ENCODE data around the gene WNT11.
A peak's percentile ranks its signal among the peaks of the same experiment; 100 is the strongest.

The WNT11 gene

DNA sequence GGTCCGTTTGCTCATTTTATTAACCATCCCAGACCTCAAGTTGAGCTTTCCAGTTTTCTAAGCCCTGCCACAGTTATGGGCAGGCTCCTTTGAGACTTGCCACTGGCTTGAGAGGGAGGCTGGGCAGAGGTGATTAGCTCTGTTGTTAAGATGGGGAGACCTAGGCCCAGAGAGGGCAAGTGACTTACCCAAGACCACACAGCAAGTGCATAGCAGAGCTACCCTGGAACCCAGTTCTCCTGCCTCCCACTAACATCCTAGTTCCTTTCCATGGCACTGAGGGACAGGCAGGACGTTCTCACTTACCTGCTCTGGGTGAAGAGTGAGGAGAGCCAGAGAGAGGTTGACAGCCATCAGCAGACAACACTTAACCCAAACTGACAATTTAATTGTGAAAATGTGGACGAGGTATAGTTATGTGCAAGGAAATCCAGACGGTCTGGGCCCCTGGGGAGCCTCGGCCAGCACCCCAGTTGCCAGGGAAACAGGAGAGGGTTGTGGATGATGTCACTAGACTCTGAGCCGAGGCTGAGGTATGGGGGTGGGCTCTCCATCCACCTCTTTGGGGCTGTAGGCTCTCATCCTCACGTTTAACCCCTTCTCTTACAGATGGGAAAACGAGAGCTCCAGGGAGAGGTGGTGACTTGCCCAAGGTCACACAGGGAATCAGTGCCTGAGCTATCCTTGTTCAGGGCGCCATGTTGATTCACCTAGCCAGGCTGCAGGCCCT lies 12.3 kb upstream of the WNT11 start:
- DNase-seq (ENCODE audit: low read depth in 2 of 2), result no peak

DNA sequence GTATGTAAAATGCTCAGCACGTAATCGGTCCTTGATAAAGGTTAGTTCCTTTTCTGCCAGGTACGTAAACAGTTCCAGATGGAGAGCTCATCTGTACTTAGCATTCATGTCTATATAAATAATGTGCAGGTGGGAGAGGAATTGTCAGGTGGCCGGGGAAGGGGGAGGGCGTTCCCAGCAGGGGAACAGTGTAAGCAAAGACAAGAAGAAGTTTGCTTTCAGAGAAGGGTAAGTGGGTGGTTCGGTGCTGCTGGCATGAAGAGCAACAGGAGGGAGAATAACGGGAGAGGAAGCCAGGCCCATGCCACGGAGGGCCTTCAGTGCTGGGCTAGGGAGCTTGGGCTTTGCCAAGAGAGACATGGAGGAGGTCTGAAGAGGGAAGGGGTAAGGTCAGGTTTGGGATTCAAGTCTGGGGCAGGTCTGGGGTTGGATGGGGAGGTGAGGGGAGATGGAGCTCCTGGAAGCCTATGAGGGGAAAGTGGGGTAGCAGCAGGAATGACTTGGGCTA lies 11.4 kb upstream of the WNT11 start:
- DNase-seq (ENCODE audit: low read depth in 2 of 2), result no peak

DNA sequence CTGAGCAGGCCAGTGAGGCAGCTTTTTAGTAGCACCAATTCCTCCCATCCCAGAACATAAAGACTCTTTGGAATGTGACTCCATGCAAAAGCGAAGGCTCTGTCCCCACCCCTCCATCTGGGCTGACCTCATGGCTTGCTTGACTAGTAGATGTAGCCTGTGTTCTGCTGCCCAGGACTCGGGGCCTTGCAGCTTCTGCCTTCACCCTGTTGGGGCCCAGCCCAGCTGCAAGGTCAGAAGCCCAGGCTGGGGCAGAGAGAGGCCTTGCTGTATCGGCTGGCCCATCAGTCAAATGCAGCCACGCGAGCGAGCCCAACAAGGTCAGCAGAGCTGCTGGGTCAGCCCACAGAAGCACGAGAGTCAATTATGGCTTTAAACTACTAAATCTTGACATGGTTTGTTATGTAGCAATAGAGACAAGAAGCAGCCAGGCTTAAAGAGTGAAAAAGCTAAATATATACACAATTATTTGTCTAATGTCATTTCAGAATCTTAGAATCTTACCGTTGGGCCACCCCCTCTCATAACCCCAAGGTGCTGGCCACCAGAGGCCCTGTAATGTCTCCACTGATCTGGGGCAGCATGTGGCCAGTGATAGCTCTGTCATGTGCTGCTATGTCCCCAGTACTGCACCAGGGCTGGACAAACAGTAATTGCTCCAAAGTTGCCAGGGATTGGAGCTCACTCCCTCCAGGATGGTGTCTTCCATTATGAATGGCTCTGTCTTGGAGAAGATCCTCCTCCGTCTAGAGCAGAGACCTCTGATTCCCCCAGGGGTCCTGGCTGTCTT lies 10.4 kb upstream of the WNT11 start:
- no peak for DNase-seq (ENCODE audit: low read depth in 2 of 2)

DNA sequence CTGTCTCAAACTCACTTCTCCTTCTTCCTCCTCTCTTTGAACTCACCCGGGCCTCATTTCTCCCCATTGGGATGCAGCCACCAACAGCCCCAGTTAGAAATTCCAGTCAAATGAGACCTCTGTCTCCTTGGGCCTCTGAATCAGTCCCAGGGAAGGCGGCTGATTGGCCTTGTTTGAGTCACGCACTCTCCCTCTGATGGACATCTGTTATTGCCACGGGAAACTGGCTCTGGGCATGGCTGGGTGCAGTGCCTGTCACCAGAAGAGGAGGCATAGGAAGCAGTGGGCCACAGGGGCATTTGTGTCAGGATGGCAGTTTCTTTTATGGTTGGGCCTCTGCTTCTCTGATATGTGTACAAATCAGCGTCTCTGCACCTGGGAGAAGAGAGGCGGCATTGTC lies 9.6 kb upstream of the WNT11 start:
- DNase-seq (ENCODE audit: low read depth in 2 of 2), result no peak

DNA sequence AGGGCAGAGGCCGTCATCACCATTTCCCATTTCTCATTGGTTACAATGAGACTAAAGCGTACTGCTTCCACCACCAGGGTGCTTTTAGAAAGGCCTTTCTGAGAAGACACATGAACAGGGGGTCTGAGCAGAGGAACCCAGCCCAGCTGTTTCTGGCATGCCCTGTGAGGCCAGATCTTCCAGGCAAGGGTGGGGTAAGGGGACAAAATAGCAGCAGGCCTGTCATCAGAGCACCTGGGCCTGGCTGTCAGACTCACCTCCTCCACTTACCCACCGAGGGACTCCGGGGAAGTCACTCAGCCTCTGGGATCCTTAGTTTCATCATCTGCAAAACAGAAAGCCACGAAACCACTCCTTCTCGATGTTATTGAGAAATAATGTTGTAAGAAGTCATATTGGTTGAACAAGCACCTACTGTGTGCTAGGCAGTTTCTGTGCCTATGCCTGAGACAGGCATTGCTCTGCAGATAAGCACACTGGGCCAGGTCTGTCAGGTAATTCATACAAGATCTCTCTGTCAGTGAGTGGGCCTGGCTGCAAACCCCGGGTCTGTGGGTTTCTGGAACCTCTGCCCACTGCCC lies 8.8 kb upstream of the WNT11 start:
- no peak for DNase-seq (ENCODE audit: low read depth in 2 of 2)

DNA sequence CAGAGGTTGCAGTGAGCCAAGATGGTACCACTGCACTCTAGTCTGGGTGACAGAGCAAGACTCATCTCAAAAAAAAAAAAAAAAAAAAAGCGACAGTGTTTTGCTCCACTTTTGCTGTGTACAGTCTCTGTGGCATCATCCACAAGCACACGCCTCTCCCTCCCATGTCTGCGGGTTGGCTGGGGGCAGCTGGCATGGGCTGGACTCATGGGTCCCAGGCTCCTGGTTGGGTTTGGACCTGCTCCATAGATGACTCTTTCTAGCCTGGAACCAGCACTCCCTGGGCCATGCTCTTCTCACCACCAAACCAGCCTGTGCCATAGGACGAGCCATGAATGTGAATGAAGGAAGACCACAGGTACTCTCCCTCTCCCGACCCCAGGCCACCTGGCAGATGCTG lies 7.9 kb upstream of the WNT11 start:
- no peak for DNase-seq (ENCODE audit: low read depth in 2 of 2)

DNA sequence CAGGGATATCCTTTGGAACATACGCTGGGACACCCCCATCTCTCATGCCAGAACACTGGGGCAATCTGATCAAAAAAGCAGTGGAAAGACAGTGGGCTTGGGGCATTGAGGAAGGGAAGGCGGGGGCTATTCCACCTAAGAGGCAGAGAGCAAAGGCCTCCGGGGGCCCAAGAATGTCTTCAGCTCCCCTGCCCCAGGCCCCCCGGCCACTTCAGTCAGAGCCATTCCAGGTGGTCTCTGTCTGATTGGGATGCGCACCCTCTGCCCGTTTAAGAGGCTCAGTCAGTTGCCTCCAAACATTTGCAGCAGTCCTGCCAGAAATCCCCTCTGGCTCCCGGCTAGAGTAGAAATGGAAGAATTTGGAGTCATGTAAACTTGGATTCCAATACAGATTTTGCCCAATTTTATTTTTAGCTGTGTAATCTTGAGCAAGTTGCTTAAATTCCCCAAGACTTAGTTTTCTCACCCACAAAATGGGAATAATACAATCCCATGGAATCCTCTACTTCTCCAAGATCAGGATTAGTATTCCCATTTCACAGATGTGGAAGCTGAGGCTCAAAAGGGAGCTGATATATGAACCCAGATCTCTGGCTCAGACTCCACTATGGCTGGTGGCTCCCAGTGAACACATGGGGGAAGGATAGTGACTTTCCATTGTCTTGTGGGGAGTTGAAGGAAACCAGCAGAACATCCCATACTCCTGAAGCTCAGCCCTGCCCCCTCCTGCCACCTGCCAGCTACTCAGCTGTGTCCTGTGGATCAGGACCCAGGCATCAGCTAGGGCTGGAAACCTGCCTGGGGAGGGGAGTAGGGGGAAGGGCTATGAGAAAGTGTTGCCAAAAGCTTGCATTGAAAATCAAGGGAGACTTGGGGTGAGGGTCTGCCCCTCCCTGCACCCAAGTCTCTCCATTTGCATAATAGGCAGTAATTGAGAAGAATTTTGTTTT lies 6.1 kb upstream of the WNT11 start:
- DNase-seq (ENCODE audit: low read depth in 2 of 2), result no peak

DNA sequence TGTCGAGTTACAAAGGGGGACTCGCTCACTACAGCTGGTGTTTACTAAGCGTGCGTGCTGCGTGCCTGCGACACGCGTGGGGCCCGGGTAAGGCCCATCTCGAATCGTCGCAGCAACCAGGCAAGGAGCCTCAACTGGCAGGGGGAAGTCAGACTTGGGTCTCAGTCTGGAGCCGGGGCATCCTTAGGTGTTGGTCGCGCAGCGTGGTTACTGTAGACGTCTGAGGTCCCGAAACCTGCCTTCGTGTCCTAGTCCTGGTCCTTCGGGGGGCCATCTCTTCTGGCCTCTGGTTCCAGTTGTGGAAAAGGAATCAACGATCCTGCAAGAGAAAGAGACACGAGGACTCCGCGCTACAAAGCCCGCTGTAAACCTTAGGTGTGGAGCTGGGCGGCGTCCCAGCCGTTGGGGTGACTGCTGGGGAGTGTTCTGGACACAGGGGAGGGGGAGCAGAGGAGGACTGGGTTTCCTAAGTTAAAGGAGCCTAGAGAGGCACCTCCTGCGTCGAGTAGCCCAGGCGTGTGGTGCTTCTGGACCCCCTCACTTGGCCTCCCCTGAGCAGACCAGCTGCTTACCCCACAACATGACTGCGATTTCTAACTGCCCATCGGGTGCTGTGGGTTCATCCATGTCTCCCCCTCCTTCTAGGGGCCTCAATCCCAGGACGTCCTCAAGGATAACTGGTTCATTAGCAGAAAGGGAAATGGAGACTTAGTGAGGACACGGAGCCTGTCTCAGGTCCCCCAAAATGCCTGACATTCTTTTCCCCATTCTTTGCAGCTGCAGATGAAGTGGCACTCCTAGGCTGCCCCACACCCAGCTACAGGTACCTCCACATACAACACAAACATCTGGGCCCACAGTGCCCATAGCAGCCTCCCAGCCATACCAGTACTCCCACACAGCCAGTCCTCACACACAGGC lies 4.9 kb upstream of the WNT11 start:
- DNase-seq (ENCODE audit: low read depth in 2 of 2), result no peak

DNA sequence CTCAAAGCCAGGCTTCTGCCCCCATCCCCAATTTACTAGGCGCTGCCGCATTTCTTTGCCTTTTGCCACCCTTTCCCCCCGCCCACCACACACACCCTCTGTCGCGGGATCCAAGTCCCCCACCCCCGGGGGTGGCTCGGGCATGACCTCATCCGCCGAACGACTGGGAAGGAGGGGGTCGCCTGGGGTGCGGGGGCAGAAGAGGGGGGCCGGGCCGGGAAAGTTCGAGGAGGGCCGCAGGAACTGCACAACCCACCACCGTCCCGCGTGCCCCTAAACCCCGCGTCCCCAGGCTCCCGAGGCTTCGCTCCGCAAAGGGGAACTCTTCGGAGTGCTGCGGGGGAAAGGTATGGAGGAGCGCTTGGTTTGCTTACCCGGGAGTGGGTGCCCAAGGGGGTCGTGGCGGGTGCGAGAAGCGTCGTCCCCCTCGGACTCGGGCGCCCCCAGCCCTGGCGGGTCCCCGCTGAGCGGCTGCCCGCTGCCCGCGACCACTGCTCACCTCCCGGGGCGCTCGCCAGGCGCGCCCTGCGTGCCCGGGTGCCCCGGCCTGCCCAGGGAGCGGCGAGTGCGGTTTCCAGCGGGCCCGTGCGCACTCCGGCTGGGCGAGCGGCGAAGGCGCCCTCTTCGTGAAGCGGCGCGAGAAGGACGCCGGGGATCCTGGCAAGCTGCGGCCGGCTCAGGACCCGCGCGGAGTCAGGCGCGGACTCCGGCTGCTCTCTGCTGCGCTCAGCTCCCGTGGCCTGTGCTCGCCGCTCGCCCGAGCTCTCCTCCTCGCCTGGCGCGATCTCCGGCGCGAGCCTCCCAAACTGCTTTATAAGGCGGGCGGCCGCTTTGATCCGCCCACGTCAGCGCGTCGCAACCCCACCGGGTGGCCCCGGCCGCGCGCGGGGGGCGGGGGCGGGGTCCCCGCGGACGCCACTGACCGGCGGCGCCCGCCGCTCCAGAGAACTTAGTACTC lies 4.0 kb upstream of the WNT11 start:
- DNase-seq (ENCODE audit: low read depth in 2 of 2), result no peak

DNA sequence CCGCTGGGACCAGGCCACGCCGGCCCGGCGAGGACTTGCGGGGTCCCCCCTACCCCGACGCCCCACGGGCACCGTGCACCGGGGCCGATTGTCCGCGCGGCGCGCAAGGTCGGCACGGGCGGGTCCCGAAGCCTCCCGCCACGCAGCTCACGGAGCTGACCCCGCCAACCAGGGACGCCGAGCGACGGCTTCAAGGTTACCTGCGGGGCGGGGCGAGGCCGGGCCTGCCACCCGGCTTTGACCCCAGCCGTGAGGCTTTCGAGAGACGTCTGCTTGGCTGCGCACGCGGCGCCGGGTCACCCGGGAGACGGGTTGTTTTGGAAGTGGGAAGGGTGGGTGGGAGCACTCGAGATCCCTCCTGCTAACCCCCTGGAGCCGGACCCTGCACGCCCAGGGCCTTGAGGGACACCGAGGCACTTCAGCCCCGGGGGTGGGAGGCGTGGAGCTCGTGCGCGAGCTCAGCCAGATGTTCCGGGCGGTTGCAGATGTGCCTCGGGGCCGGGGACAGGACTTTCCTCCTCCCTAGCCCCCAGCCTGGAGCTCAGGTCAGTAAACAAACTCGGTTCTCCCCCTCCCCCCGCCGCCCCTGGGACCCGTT lies 3.2 kb upstream of the WNT11 start:
- DNase-seq (ENCODE audit: low read depth in 2 of 2), result no peak

DNA sequence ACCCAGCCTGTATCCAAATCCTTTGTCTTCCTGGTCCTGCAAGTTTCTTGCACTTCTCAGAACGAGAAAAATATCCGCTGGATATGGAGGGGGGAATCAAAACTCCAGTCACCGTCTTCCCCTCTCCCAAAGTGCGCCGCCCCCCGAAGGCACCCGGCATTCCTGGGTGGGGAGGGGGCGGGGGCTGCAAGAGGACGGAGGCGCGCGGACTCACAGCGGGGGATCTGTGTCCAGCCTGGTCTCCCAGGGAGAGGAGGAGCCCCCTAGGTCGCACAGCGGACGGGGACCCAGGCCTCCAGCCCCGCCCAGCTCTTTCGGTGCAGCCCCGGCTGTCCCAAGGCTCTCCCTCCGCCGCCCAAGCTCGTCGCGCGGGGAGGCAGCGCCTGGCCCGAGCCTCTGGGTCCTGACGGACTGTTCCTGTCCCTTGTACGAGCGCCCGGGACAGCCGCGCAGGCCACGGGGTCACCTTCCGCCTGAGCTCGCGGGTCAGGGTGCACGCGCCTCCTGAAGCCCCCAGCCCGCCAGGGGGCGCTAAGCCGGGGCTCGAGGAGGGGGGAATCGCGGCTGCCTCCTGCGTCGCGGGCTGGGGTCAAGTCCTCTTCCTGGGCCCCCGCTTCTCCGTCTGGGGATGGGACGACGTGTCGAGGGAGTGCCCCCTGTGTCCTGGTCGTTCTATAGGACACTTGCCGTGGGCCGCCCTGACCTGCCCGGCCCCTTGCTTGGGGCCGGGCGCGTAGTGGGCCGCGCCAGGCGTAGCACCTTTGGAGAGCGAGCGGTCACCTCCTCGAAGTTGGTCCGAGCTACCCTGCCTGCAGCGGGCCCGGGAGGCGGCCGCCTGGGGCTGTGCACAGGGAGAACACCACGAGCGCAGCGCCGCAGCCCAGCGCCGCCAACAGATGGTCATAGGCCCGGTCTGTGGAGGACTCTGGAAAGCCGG lies 2.4 kb upstream of the WNT11 start:
- DNase-seq (ENCODE audit: low read depth in 2 of 2), result peak; percentile 64 to 66

DNA sequence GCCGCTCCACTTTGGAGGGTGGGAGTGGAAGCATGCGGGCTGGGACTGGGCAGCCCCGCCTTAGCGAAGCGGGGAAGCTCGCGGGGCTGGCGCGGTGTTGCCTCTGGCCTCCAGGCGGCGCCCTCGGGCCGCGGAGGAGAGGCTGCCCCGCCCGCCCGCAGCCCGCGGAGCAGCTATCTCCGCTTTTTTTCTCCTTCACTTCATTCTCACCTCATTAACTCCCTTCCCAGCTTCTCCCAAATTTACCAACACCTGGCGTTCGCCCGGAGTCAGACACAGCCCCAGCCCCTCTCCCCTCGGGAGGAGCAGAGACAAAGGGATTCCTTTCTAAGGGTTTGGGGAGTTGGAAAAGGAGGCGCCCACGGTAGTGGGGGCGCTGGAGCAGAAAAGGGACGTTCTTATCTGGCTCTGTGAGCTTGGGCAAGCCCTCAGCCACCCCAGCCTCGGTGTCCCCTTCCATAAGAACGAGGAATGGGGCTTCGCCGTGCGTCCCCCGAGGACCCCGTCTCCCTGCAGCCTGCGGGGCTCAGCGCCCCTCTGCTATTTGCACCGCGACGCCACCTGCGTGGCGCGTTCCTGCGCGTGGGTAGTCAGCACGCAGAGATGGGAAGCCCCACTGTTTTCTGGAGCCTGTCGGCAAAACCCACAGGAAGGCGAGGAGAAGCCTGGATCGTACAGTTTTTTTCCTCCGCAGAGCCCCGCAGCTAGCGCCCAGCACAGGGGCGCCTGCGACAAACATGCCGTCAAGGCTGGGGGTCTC lies 1.5 kb upstream of the WNT11 start:
- peak; percentile 29 to 65 for DNase-seq (ENCODE audit: low read depth in 2 of 2)

DNA sequence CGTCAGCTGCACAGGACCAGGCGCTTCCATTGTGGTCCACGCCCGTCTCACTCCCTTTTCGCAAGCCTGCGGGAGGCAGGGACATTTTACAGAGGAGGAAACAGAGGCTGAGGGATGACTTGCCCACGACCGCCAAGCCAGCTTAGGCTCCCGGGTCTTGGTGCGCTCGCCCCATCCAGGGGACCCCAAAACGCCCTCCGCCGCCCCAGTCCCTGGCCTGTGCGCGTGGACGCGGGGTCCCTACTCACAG lies 300 bp downstream of the WNT11 start:
- DNase-seq (ENCODE audit: low read depth in 2 of 2), result no peak

DNA sequence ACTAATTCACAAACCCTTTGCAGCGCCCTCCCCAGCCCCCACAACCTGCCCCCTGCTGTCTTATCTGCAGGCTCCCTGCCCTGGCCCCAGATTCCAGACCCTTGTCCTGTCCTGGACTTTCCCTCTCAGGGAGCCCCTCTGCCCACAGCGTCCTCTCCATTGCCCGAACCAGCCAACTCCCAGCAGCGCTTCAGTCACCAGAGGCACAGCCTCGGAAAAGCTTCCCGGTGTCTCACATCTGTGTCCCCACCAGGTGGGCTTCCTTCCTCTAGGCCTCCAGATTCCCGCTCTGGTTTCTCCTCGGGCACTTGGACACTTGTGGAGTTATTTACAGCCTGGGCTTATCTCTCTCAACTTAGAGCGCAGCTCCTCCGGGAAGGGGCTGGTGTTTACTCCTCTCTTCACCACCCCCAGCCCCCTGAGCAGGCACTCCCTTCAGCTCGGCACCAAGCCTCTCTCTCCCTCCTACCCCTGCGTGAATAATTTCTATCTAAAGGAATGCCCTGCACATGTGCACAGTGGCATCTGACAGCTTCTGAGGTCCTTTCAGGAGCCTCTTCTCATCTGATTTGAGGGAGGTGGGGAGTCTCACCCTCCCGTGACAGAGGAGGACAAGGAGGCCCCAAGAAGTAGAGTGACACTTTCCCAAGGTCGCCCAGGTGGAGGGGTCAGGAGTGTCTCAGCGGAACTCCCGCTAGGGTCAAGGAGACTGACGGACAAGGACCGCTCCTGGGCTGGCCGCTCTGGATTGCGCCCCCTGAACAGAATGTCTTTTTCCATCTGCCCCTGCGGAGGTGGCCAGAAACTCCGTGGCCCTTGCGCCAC lies 838 bp downstream of the WNT11 start:
- no peak for DNase-seq (ENCODE audit: low read depth in 2 of 2)

DNA sequence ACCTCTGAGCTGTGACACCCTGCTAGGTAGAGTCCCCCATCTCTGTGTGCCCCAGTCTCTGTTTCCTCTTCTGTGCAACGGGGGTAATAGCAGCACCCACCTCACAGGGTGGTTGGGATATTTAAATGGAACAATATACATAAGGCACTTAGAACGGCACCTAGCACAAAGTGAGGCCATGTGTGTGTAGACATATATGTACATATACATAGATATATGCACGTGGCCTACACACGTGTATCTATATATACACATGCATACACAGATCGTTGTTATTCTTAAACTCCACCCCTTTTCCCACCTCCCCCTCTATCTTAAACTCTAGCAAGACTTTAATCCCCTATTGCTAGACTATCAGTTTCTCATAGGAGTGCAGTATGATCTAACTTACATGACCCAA lies 2.4 kb downstream of the WNT11 start:
- DNase-seq (ENCODE audit: low read depth in 2 of 2), result no peak

DNA sequence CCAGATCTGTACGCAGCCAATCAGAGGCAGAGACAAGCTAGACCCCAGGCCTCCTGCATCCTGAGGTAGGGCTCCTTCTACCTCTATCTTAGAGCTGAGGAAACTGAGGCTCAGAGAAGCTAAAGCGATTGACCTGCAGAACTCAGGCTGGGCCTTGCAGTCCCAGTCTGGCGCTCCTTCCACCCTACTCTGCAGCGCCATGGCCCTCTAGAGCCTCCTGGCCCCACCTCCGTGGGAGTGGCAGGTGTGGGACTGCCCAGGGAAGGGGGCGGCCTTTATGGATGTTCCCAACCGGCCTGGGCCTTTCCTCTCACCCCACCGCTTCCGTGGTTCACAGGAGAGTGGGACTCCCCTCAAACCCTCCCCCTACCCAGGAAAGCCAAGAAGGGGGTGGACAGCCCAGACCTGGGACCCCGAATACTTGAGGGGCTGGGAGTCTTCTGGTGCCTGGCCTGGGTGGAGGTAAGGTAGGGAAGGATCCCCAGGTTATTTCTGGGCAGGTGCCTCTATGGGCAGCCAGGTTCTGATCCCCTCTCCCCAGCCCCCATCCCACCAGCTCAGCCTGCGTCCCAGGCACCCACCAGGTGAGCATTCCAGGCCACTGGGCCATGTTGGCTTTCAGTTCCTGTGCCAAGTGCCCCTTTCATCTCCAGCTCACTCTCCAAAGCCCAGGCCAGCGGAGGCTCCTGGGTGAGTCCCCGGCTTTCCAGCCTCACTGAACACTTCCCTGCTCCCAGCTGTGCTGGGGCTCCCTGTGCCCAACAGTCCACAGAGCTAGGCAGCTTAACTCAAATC lies 3.0 kb downstream of the WNT11 start:
- no peak for DNase-seq (ENCODE audit: low read depth in 2 of 2)

All from stimulated activated CD4-positive, alpha-beta T cell treated with anti-CD3 and anti-CD28 coated beads, Interleukin-1b, Interleukin-23, amount 100 ng/mL, for 1 hour (primary cell).